Esophagus muscularis mucosa (tissue), 3 donors: ENCODE measurements around the gene UBE2G2.

ENCODE experiments used
- CTCF ChIP-seq, 3 experiments: fragments of 200-600 bp in 2 of 3; fragments of 450-650 bp in 1 of 3; sonication (generic) in 2 of 3; IDR thresholded peaks; one replicate each; pipeline ENCODE4 v1.5.1; 2017 to 2019; ENCODE audit warnings: antibody characterized with exemption in 3 of 3, mild to moderate bottlenecking in 2 of 3, moderate library complexity in 1 of 3
- POLR2A ChIP-seq: fragments of 450-650 bp; IDR thresholded peaks from one replicate; pipeline ENCODE4 v1.6.1; 2017; ENCODE audit warnings: antibody characterized with exemption, moderate library complexity, mild to moderate bottlenecking, low read depth
- POLR2AphosphoS5 ChIP-seq, 2 donors: sonication (generic); formaldehyde crosslinking; IDR thresholded peaks; one replicate each; pipeline ENCODE4 v1.6.1; 2017; ENCODE audit warnings: antibody characterized with exemption in 2 of 2

- TF ChIP-seq POLR2AphosphoS5 (IDR thresholded peaks at IDR 0.05) (no peak), CTCF (IDR thresholded peaks at IDR 0.05) (no peak), POLR2A (no peak)
These were observed 36.6 kb upstream of the UBE2G2 start for GRCh38 chr21:44838039-44838895.
